Left lobe of liver (tissue), 2 donors: ENCODE results near the gene C10orf88. TPM values are rescaled to one million over a fixed set of nuclear protein-coding genes. Genes with fewer than 3 reads are reported as not detected.

Experiments used
- ATAC-seq: fragments of 200-7000 bp; cut with Tn5 transposase; one replicate; pipeline ENCODE4 v1.9.1; 2020; ENCODE audit warnings: mild to moderate bottlenecking, moderate library complexity
- DNase-seq: peaks from one replicate; pipeline ENCODE4 v3.0.0-alpha.2; 2020; ENCODE audit warnings: low spot score
- total RNA-seq: library from RNA; stranded (reverse); gene quantifications from one replicate; pipeline ENCODE4 v1.2.1, GENCODE V29; 2021
- donor health status: DM: no; HTN: no; CAD: no; lungs with moderate emphysema.
- donor health status: DM: no; HTN: yes; CAD: no.

Gene C10orf88, protein sequence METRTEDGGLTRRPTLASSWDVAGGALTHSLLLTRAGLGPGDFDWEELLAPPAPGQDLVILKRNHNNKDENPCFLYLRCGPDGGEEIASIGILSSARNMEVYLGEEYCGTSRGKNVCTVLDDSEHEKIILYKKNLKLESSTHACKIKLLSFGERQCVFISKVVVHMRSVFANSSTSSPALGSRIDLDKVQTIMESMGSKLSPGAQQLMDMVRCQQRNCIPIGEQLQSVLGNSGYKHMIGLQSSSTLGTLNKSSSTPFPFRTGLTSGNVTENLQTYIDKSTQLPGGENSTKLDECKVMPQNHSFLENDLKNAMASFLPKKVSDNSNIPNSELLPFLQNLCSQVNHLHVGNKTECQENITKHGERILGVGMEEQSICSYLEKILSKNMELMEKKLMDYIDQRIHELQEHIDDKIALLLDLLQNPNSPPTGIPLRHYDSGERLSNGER
- 1.9 TPM for total RNA-seq

DNA sequence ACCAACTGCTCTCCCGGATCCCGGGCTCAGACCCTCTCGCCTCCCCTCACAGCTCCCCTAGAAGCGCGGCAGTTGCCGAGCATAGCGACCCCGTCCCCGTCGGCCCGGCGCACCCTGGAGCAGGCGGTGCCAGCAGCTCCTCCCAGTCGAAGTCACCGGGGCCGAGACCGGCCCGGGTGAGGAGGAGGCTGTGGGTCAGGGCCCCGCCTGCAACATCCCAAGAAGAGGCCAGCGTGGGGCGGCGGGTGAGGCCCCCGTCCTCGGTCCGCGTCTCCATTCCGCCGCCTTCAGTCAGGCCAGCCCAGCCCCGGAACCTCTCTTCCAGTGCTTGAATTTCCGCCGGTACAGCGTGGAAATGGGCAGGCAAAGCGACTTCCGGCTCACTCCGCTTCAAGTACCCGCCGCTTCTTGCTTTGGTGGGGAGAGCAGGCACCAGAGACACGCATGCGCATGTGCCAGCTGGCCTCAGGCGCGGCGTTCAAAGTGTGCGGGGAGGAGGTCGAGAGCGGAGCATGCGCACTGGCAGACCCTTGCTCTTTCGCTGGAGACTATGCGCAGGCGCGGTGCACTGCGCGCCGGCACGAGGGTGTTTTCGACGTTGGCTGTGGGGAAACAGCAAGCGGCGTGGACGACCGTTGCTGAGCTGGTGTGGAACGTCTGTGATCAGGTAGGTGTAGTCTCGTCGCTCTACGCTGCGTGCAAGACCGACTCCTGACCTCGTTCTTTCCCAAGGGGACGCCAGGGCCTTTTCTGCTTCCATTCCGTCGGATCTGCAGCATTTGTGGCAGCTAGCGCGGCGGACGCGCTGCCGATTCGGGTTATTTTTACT lies at the start of gene C10orf88:
Gene C10orf88, minus strand, starts transcription at position 326 of the 829 bp plus-strand sequence. Its CDS starts 49 bp downstream, at position 277.
- ATAC-seq (peak; percentile 98), DNase-seq (peak; percentile 98)

DNA sequence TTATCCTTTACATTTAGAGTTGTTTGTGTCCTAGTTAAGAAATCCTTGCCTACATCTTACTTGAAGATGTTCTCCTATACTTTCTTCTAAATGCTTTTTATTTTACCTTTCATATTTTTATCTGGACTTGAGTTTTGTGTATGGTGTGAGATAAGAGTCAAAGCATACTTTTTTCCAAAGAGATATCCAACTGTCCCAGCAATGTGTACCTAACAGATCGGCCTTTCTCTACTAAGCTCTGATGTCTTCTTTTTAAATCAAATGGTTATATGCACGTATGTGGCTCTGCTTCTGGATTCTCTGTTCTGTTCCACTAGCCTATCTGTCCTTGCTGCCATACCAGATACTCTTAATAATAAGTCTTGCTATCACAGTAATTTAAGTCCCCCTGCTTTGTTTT lies 47.3 kb upstream of the C10orf88 start:
- DNase-seq = no peak
- no peak for ATAC-seq

DNA sequence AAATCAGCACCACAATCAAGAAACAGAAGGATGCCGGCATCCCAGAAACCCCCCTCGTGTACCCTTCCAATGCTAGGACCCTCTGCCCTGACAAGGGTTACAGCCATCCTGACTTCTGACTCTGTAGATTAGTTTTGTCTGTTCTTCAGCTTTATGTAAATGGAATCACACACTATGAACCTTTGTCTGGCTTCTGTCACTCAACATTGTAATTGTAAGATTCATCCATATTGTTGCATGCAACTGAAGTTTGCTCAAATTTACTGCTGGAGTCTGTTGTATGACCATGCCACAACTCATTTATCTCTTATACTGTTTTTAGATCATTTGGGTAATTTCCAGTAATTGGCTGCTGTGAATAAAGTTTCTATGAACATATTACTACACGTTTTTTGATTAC lies 46.1 kb upstream of the C10orf88 start:
- DNase-seq = no peak
- no peak for ATAC-seq

DNA sequence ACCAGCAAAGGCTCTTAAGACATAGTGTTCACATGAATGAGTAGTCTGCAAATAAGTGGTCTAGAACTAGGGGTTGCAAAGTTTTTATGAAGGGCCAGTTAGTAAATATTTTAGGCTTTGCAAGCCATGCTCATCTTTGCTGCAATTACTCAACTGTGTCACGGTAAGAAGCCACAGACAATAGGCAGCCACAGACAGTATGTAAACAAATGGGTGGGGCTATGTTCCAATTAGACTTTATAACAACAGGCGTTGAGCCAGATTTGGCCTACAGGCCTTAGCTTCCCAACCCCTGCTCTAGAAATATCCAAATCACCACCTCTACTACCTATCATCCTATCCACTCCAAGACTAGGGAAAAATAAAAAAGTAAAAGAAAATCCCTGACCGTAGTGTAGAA lies 45.3 kb upstream of the C10orf88 start:
- ATAC-seq (peak; percentile 92), DNase-seq (no peak)

DNA sequence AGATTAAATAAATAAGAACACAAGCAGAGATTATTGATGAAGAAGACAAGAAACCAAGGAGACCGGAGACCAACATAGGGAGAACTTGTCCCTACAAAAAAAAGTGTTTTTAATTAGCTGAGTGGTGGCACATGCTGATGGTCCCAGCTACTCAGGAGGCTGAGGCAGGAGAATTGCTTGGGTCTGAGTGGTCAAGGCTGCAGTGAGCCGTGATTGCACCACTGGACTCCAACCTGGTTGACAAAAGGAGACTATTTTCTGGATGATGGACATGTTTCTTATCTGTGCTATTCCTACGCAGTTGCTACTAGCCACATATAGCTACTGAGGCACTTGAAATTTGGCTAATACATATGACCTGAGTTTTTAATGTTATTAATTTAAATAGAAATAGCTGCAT lies 44.9 kb upstream of the C10orf88 start:
- DNase-seq = no peak
- peak; percentile 42 for ATAC-seq

DNA sequence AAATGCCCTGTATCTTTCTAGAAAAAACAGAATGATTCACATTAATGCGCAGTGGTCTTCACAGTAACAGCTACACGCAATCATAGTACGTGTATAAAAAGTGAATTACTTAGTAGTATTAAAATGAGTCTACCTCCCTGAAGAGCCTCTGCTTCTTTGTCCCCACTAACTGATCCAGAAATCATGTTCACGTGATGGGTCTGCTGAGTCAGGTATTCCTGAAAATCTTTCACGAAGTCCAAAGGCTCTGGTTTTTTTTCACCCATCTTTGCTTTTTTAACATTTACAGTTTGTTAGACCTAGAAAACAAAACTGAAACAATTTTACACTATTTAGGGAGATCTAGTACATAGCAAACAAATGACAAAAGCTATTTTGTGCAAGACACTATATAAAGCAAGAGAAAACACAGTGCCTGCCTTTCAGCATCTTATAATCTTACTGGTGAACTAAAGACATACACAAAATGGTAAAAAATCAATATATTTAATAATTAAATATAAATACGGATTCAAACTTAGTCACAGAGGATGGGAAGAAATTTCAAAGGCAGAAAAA lies 44.4 kb upstream of the C10orf88 start:
- peak; percentile 55 for ATAC-seq
- DNase-seq = no peak

DNA sequence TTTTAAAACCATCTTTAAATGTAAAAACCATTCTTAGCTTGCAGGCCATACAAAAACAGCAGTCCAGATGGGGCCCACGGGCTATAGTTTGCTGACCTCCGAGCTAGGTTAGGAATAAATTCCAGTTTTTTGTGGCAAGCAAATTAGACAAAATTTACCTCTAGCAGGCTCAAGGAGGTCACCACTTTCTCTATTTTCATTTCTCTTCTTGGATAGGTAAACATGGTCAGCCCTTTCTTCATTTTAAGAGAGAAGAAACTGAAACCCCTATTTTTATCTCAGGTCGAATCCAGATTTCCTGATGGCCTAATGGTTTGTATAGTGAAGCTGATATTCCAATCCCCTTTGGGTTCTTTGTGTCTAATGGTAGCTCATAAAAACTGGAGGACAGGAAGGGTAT lies 43.8 kb upstream of the C10orf88 start:
- ATAC-seq (no peak), DNase-seq (no peak)

DNA sequence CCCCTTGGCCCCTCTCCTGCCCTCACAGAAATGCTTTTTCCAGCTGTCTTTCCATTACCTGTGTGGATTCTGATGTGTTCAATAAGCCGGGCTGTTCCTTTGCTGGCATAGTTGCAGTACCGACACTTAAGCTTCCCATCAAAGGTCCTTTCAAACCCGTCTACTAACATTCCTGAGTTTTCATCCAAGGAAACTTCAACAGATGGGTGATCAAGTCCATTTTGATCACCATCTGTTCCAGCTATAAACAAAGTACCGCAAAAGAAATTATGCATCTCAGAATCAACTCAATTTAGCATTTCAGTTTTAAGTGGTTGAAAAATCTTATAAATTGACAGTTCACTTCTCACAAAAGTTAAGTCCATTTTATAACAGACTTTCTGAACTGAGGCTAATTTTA lies 41.9 kb upstream of the C10orf88 start:
- ATAC-seq (no peak), DNase-seq (no peak)

DNA sequence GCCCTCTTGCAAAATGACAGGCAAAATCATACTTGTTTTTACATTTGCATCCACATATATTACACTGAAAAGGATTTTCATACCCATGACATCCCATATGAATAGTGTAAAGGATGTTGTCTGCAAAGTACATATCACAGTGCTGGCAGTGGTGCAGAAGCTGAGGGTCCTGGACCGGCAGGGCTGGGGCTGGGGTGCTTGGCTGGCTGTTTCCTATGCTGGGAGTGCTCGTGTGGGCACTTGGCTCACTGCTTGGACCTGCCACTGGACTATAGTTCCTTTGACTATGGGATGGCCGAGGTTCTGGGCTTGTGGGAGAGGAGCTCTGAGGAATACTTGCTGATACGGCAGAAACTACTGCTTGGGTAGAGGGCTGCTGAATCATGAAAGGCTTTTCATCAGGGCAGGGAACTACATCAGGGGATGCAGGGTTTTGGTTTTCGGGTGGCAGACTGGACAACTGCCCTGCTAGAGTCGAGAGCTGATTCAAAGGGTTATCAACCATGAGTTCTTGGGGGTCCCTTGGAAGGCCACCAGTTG lies 39.8 kb upstream of the C10orf88 start:
- ATAC-seq = no peak
- DNase-seq = no peak

DNA sequence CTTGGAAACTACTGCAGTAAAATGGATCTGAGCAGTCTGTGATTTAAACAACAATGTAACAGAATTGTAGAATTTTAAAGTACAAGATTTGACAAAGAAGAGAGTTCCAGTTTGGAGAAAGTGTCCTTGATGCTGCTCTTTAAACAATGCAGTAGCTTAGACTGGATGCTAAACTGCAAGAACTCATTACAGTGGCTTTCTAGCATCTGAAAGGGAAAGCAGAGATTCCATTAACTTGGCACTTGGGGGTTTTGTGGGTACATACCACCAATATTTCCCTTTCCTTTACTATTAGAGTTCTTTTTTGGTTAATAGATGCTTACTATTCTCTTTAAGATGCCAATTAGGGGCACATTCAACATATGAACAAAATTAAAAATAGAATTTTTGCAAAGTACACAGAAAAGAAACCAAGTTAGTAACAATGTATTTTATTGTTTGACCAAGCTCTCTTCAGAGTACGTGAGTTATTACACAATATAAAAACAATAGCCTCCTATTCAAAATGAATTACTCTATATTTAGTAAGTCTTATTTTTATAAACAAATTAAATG lies 38.1 kb upstream of the C10orf88 start:
- DNase-seq = no peak
- no peak for ATAC-seq

DNA sequence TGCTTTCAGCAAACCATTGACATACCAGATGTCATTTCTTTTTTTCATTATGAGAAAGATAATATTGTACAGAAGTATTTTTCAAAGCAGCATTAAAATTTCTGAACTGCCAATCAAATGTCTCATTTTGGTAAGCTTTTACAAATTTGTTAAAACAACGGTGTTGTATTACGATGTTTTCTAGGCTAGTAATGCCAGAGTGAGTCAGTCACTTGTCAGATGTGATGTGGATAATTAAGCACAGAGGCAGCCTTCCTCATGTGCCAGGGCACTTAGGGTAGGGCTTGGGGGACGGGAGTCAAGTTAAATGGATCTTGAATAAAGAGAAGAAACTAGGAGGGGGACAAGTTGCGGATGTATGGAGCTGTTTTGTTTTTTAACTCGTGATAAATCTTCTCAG lies 36.3 kb upstream of the C10orf88 start:
- no peak for ATAC-seq
- no peak for DNase-seq

DNA sequence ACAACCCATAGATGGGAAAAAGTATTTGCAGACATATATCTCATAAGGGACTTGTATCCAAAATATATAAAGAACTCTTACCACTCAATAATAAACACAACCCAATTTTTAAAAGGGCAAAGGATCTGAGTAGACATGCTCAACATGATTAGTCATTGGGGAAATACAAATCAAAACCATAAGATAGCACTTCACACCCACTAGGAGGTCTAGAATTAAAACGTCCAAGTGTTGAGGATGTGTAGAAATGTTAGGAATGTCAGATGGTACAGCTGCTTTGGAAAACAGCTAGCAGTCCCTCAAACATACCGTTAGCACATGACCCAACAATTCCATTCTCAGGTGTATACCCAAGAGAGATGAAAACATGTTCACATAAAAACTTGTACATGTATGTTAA lies 34.5 kb upstream of the C10orf88 start:
- ATAC-seq (no peak), DNase-seq (no peak)

DNA sequence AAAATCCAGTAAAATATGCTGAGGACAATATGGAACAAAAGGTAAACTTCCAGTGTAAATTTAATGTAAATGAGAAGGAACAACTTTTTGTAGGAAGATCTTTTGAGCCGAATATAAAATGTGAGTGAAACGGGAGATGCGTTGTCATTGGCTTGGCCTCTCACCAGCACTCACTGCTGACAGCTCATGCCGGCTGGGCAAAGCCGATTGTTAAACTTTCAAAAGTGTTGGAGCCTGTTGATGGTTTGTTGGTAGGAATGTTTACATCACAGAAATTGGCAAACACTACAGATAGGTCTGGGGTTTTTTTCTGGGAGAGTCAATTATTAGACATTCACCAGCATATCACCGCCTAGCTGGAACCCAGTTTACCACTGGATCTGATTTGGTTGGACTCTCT lies 32.3 kb upstream of the C10orf88 start:
- DNase-seq = peak; percentile 62
- peak; percentile 66 for ATAC-seq

DNA sequence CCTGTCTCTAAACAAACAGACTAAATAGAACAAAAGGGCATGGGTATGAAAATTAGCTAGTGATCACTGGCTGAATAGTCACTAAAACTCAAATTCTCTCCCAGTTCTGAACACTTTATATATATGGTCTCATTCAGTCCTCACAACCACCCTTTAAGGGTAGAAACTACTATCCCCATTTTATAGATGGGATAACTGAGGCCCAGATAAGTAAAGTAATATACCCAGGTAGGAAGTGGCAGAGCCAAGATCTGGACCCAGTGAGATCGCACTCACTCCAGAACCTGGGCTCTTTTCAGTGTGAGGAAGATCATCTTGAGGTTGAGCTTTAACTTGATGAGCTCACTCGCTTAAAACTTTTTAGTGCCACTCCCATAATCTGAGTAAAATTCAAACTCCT lies 30.7 kb upstream of the C10orf88 start:
- ATAC-seq (no peak), DNase-seq (no peak)

DNA sequence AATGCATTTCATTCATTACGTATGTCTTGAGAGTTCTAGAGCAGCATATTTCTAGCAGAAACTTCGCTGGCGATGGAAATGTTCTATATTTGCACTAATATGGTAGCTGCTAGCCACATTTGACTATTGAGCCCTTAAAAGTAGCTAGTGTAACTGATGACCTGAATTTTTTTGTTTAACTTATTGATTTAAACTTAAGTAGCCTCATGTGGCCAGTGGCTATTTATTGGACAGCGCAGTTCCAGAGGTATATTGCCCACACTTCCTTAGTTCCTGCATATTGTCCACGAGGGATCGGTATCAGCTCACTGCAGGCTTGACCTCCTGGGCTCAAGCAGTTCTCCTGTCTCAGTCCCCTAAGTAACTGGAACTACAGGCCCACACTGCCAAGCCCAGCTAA lies 29.9 kb upstream of the C10orf88 start:
- ATAC-seq (peak; percentile 55), DNase-seq (peak; percentile 62)

DNA sequence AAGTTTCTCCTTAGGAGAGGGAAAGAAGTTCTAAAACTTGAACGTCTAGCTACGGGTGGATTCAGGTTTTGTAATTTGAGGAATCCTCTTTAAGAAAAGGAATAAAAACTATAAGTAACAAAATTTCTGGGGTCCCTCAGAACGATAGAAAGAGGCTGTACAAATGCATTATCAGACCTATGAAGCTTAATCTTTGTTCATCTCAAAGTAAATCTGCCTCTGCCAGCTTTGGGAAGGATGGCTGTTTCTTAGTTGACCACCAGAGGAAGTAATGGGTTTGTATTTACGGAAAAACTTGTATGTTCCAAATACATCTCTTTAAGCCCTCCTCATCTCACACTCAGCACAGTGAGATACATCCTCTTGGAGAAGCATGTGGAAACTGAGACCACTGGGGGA lies 27.0 kb upstream of the C10orf88 start:
- ATAC-seq (peak; percentile 10), DNase-seq (no peak)

DNA sequence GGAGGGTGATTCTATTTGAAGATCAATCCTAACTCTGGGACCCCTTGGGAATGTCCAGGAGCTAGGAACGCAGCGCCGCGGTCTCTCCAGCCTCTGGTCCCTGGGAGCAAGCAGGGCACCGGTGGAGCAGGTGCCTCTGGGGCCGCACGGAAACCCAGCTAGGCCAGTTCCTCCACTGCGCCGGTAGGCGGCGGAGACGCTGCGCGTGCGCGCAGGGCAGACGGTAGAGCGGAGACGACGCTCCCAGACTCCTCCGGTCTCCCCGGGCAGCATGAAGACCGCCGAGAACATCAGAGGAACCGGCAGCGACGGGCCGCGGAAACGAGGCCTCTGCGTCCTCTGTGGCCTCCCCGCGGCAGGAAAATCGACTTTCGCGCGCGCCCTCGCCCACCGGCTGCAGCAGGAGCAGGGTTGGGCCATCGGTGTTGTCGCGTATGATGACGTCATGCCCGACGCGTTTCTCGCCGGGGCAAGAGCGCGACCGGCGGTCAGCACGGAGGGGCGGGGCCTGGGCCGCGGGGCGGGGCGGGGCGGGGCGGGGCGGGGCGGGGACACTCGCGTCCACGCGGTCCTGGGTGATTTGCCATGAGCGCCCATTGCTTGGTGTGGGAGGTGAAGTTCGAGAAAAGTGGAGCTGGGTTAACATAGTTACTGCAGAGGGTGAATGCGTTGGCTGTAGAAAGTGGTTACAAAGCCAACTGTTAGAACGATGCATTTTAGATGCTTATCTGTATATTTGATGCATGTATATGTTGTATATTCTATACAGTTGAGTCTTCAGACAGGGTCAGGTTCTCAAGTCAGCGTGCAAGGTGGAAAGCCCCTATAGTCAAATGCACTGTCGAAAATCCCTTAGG lies 26.4 kb upstream of the C10orf88 start, which contains the start of gene PSTK:
Gene PSTK, plus strand, starts transcription at position 193 of the 857 bp plus-strand sequence. Its CDS starts 79 bp downstream, at position 272.
- peak; percentile 92 for ATAC-seq
- peak; percentile 92 for DNase-seq

DNA sequence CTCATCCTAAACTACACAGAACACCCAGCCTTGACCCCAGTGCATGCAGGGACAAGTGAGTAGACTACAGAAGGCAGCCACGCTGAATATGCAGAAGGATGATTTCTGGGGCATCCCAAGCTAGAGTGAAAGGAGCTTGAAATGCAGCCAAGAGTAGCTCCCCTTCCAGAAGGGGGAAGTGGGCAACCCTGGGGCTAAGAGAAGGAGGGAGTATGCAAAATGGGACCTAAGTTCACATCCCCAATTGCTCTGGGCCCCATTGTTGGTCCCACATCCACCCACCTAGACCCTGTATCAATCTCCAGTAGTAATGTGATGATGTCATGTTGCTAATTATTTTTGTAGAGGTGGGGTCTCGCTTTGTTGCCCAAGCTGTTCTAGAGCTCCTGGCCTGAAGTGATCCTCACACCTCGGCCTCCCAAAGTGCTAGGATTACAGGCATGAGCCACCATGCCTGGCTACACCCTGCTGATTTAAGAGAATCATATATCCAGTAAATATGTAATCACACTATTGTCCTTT lies 20.6 kb upstream of the C10orf88 start:
- no peak for DNase-seq
- ATAC-seq = no peak

DNA sequence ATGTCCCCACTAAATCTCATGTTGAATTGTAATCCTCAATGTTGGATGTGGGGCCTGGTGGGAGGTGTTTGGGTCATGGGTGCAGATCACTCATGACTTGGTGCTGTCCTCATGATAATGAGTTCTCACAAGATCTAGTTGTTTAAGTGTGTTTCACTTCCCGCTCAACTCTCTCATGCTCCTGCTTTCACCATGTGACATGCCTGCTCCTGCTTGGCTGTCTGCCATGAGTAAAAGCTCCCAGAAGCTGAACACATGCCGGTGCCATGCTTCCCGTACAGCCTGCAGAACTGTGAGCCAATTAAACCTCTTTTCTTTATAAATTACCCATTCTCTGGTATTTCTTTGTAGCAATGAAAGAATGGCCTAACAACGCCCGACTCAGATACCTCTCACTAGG lies 20.0 kb upstream of the C10orf88 start:
- DNase-seq = no peak
- ATAC-seq = no peak

DNA sequence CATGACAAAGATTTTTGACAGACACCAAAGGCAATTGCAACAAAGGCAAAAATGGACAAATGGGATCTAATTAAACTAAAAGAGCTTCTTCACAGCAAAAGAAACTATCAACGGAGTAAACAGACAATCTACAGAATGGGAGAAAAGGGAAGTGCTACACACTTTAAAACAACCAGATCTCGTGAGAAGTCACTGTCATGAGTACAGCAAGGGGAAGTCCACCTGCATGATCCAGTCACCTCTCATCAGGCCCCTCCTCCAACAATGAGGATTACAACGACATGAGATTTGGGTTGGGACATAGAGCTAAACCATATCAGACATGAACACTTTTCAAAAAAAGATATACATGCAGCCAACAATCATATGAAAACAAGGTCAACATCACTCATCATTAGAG lies 14.7 kb upstream of the C10orf88 start:
- ATAC-seq = no peak
- DNase-seq = no peak
